GM23338 (cell line): ENCODE data around the gene LEMD1. TPM values are rescaled to one million over a fixed set of nuclear protein-coding genes. Genes with fewer than 3 reads are reported as not detected.

Experiments
- ATAC-seq: fragments of 200-7000 bp; cut with Tn5 transposase; 3 replicates; pipeline ENCODE4 v1.9.1; 2020
- DNase-seq: peaks from one replicate; pipeline ENCODE4 v3.0.0-alpha.2; 2015; ENCODE audit warnings: low spot score
- H2AFZ ChIP-seq: fragments of 200-600 bp; sonication (generic); 2 replicates; pipeline ENCODE4 v1.8.0; 2016; ENCODE audit warnings: antibody characterized with exemption, mild to moderate bottlenecking, moderate library complexity
- H3F3A ChIP-seq: fragments of 200-600 bp; sonication (generic); replicated peaks from 2 replicates; pipeline ENCODE4 v1.8.0; 2017; ENCODE audit warnings: antibody characterized with exemption, mixed run types, low read depth
- H3K27ac ChIP-seq: fragments of 200-600 bp; sonication (generic); 2 replicates; pipeline ENCODE4 v1.6.1; 2016; ENCODE audit warnings: low read depth
- H3K27me3 ChIP-seq: fragments of 200-600 bp; sonication (generic); 2 replicates; pipeline ENCODE4 v1.8.0; 2016; ENCODE audit warnings: mild to moderate bottlenecking, mixed run types, moderate library complexity; ENCODE audit not compliant: insufficient read depth
- H3K36me3 ChIP-seq: fragments of 200-600 bp; sonication (generic); 2 replicates; pipeline ENCODE4 v1.8.0; 2016; ENCODE audit warnings: mild to moderate bottlenecking; ENCODE audit not compliant: insufficient read depth
- H3K4me1 ChIP-seq: fragments of 200-600 bp; sonication (generic); 2 replicates; pipeline ENCODE4 v1.8.0; 2016; ENCODE audit warnings: mild to moderate bottlenecking, moderate library complexity; ENCODE audit not compliant: insufficient read depth
- H3K4me2 ChIP-seq: fragments of 200-600 bp; sonication (generic); 2 replicates; pipeline ENCODE4 v1.7.1; 2017; ENCODE audit warnings: mixed run types
- H3K4me3 ChIP-seq: fragments of 200-600 bp; sonication (generic); 2 replicates; pipeline ENCODE4 v1.6.1; 2016; ENCODE audit warnings: mixed run types
- H3K79me2 ChIP-seq: fragments of 200-600 bp; sonication (generic); replicated peaks from 2 replicates; pipeline ENCODE4 v1.8.0; 2017; ENCODE audit warnings: mild to moderate bottlenecking; ENCODE audit not compliant: insufficient read depth
- H3K9me2 ChIP-seq: fragments of 200-600 bp; sonication (generic); 2 replicates; pipeline ENCODE4 v1.8.0; 2017; ENCODE audit not compliant: insufficient read depth
- H4K20me1 ChIP-seq: fragments of 200-600 bp; sonication (generic); replicated peaks from 2 replicates; pipeline ENCODE4 v1.8.0; 2017; ENCODE audit warnings: mild to moderate bottlenecking; ENCODE audit not compliant: insufficient read depth
- H3K27ac Mint-ChIP-seq: 2 replicates; pipeline ENCODE4 v1.8.0; 2020; ENCODE audit warnings: inconsistent platforms, mild to moderate bottlenecking, moderate library complexity, mixed read lengths
- H3K27me3 Mint-ChIP-seq: 3 replicates; pipeline ENCODE4 v1.8.0; 2022; ENCODE audit warnings: low read depth, mild to moderate bottlenecking, moderate library complexity, mixed read lengths, inconsistent platforms; ENCODE audit not compliant: insufficient read depth, poor library complexity
- H3K36me3 Mint-ChIP-seq: 3 replicates; pipeline ENCODE4 v1.8.0; 2021; ENCODE audit warnings: low read depth, mild to moderate bottlenecking, inconsistent platforms, moderate library complexity, mixed read lengths
- H3K4me1 Mint-ChIP-seq: 3 replicates; pipeline ENCODE4 v1.8.0; 2020; ENCODE audit warnings: mild to moderate bottlenecking, inconsistent platforms, mixed read lengths
- H3K4me3 Mint-ChIP-seq: 3 replicates; pipeline ENCODE4 v1.8.0; 2021; ENCODE audit warnings: moderate library complexity, mild to moderate bottlenecking, inconsistent platforms, mixed read lengths
- H3K9me3 Mint-ChIP-seq: 3 replicates; pipeline ENCODE4 v1.8.0; 2020; ENCODE audit warnings: moderate library complexity, mild to moderate bottlenecking, inconsistent platforms, mixed read lengths
- CREB1 ChIP-seq: fragments of 250-450 bp; sonication (Bioruptor Pico); IDR thresholded peaks from 2 replicates; pipeline ENCODE4 v1.5.0; 2020; ENCODE audit warnings: low read depth, mild to moderate bottlenecking, moderate library complexity
- CTCF ChIP-seq, 2 experiments: fragments of 200-600 bp in 1 of 2; sonication (generic) in 1 of 2; conservative IDR thresholded peaks; 2 replicates each; pipeline versions ENCODE4 v1.5.1 to v1.6.1; 2016 to 2017; ENCODE audit warnings: antibody characterized with exemption in 2 of 2, low read depth in 2 of 2, mild to moderate bottlenecking in 2 of 2, moderate library complexity in 1 of 2
- ETS1 ChIP-seq: IDR thresholded peaks from 2 replicates; pipeline ENCODE4 v1.6.1; 2016; ENCODE audit warnings: antibody characterized with exemption
- EZH2 ChIP-seq: fragments of 200-600 bp; sonication (generic); IDR thresholded peaks from one replicate; pipeline ENCODE4 v1.8.0; 2017; ENCODE audit warnings: antibody characterized with exemption, mild to moderate bottlenecking, low read depth; ENCODE audit not compliant: unreplicated experiment
- EZH2phosphoT487 ChIP-seq: fragments of 200-600 bp; sonication (generic); IDR thresholded peaks from one replicate; pipeline ENCODE4 v1.8.1; 2018; ENCODE audit warnings: antibody characterized with exemption; ENCODE audit not compliant: unreplicated experiment
- JUNB ChIP-seq: IDR thresholded peaks from one replicate; pipeline ENCODE4 v1.6.1; 2016; ENCODE audit warnings: antibody characterized with exemption; ENCODE audit not compliant: unreplicated experiment
- NANOG ChIP-seq: IDR thresholded peaks from 2 replicates; pipeline ENCODE4 v1.6.1; 2016; ENCODE audit warnings: antibody characterized with exemption, borderline replicate concordance
- POLR2AphosphoS5 ChIP-seq: IDR thresholded peaks from 2 replicates; pipeline ENCODE4 v1.6.1; 2016; ENCODE audit warnings: antibody characterized with exemption, low read depth
- STAT1 ChIP-seq: IDR thresholded peaks from one replicate; pipeline ENCODE4 v1.6.1; 2016; ENCODE audit warnings: antibody characterized with exemption; ENCODE audit not compliant: unreplicated experiment
- ZNF114 ChIP-seq: fragments of 250-450 bp; sonication (Bioruptor Pico); IDR thresholded peaks from 2 replicates; pipeline ENCODE4 v1.5.0; 2020; ENCODE audit warnings: mild to moderate bottlenecking, moderate library complexity
- ZNF331 ChIP-seq: fragments of 250-450 bp; sonication (Bioruptor Pico); IDR thresholded peaks from 2 replicates; pipeline ENCODE4 v1.5.0; 2020; ENCODE audit warnings: low read depth, mild to moderate bottlenecking, moderate library complexity
- polyA plus RNA-seq: library from polyadenylated mRNA; unstranded; fragments of >200 nt; fragmentation: Nextera tagmentation; extraction: Ambion mirVana; gene quantifications from 2 replicates; pipeline ENCODE4 v1.2.1, GENCODE V29; 2016
- total RNA-seq: library from RNA; depleted of rRNA; stranded (reverse); fragments of >200 nt; shearing (Covaris generic); gene quantifications from 2 replicates; pipeline ENCODE4 v1.2.3, GENCODE V29; 2014
- TF ChIP-seq, protein P1 (sequence below): fragments of 250-450 bp; sonication (Bioruptor Pico); IDR thresholded peaks from 2 replicates; pipeline ENCODE4 v1.5.0; 2020; ENCODE audit warnings: mild to moderate bottlenecking, moderate library complexity

Gene LEMD1
- total and polyA plus RNA-seq, 2 experiments from 2014 or later = 4.7 to 10.7 TPM

GRCh38 chr1:205410581-205411298 is 11.1 kb downstream of the LEMD1 start (continued):
- TF ChIP-seq, protein P1, sequence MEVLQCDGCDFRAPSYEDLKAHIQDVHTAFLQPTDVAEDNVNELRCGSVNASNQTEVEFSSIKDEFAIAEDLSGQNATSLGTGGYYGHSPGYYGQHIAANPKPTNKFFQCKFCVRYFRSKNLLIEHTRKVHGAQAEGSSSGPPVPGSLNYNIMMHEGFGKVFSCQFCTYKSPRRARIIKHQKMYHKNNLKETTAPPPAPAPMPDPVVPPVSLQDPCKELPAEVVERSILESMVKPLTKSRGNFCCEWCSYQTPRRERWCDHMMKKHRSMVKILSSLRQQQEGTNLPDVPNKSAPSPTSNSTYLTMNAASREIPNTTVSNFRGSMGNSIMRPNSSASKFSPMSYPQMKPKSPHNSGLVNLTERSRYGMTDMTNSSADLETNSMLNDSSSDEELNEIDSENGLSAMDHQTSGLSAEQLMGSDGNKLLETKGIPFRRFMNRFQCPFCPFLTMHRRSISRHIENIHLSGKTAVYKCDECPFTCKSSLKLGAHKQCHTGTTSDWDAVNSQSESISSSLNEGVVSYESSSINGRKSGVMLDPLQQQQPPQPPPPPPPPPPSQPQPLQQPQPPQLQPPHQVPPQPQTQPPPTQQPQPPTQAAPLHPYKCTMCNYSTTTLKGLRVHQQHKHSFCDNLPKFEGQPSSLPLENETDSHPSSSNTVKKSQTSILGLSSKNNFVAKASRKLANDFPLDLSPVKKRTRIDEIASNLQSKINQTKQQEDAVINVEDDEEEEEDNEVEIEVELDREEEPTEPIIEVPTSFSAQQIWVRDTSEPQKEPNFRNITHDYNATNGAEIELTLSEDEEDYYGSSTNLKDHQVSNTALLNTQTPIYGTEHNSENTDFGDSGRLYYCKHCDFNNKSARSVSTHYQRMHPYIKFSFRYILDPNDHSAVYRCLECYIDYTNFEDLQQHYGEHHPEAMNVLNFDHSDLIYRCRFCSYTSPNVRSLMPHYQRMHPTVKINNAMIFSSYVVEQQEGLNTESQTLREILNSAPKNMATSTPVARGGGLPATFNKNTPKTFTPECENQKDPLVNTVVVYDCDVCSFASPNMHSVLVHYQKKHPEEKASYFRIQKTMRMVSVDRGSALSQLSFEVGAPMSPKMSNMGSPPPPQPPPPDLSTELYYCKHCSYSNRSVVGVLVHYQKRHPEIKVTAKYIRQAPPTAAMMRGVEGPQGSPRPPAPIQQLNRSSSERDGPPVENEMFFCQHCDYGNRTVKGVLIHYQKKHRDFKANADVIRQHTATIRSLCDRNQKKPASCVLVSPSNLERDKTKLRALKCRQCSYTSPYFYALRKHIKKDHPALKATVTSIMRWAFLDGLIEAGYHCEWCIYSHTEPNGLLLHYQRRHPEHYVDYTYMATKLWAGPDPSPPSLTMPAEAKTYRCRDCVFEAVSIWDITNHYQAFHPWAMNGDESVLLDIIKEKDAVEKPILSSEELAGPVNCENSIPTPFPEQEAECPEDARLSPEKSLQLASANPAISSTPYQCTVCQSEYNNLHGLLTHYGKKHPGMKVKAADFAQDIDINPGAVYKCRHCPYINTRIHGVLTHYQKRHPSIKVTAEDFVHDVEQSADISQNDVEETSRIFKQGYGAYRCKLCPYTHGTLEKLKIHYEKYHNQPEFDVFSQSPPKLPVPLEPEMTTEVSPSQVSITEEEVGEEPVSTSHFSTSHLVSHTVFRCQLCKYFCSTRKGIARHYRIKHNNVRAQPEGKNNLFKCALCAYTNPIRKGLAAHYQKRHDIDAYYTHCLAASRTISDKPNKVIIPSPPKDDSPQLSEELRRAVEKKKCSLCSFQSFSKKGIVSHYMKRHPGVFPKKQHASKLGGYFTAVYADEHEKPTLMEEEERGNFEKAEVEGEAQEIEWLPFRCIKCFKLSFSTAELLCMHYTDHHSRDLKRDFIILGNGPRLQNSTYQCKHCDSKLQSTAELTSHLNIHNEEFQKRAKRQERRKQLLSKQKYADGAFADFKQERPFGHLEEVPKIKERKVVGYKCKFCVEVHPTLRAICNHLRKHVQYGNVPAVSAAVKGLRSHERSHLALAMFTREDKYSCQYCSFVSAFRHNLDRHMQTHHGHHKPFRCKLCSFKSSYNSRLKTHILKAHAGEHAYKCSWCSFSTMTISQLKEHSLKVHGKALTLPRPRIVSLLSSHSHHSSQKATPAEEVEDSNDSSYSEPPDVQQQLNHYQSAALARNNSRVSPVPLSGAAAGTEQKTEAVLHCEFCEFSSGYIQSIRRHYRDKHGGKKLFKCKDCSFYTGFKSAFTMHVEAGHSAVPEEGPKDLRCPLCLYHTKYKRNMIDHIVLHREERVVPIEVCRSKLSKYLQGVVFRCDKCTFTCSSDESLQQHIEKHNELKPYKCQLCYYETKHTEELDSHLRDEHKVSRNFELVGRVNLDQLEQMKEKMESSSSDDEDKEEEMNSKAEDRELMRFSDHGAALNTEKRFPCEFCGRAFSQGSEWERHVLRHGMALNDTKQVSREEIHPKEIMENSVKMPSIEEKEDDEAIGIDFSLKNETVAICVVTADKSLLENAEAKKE (CRISPR knock-in tag) = no peak
- TF ChIP-seq ZNF114 (CRISPR knock-in tag) = no peak
- no peak for TF ChIP-seq ETS1
- no peak for TF ChIP-seq ZNF331
- TF ChIP-seq NANOG = no peak
- TF ChIP-seq JUNB = no peak
- no peak for TF ChIP-seq STAT1
- no peak for TF ChIP-seq EZH2

DNA sequence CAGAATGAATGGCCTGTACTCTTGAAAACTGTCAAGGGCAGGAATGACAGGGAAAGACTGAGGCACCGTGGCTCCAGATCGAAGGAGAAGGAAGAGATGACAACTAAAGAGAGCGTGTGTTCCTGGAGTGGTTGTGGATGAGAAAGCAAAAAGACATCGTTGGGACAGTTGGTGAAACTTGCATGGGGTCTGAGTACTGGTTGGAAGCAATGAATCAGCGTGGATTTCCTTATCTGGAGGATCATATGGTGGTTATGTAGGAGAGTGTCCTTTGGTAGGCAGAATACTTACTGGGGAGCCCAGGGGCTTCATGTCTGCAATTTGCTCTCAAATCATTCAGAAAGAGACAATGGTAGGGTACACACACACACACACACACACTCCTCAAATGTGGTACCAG is 13.9 kb downstream of the LEMD1 start:
- DNase-seq (no peak), ATAC-seq (no peak)
- no peak overlapping the region for H2AFZ ChIP-seq
- 0 out of 2 replicates have a peak, but pooled peaks cover 4% of the 10 kb centered on the region for H3K36me3 ChIP-seq
- no peaks in the 10 kb centered on the region for H3F3A ChIP-seq
- H3K4me1 ChIP-seq = 0 out of 2 replicates have a peak, but pooled peaks cover 10% of the 10 kb centered on the region
- no peak overlapping the region for H3K4me3 ChIP-seq
- Mint-ChIP-seq H3K4me1 (no peaks in the 10 kb centered on the region; the same call in 2 of the 3 replicates), H3K9me3 (peaks cover 31% of the 10 kb centered on the region), H3K27me3 (peaks cover 9% of the 10 kb centered on the region), H3K27ac (no peak overlapping the region), H3K36me3 (peaks cover 20% of the 10 kb centered on the region; the same call in 2 of the 3 replicates), H3K4me3 (no peak overlapping the region)
- no peaks in the 10 kb centered on the region for H3K27me3 ChIP-seq
- H4K20me1 ChIP-seq = no peaks in the 10 kb centered on the region
- H3K79me2 ChIP-seq = no peaks in the 10 kb centered on the region
- H3K4me2 ChIP-seq = no peak overlapping the region
- no peaks in the 10 kb centered on the region for H3K9me2 ChIP-seq
- no peak overlapping the region for H3K27ac ChIP-seq
- TF ChIP-seq NANOG (no peak), POLR2AphosphoS5 (no peak), EZH2 (no peak), STAT1 (no peak), ZNF331 (no peak), ETS1 (no peak), EZH2phosphoT487 (no peak), CTCF (conservative IDR thresholded peaks at IDR 0.05; ENCODE audit: low read depth in 2 of 2) (no peak), CREB1 (CRISPR knock-in tag) (no peak), ZNF114 (CRISPR knock-in tag) (no peak)
